OCI-LY1 (cell line): ENCODE measurements around the gene NR3C1.

Experiments used
- EZH2 ChIP-seq: fragments of 200-600 bp; sonication (generic), shearing (Covaris generic); IDR thresholded peaks from 2 replicates; pipeline ENCODE4 v1.8.0; 2017; ENCODE audit warnings: borderline replicate concordance, mixed run types, mild to moderate bottlenecking, antibody characterized with exemption, low read length, moderate library complexity, mixed read lengths
- TF ChIP-seq, protein P1 (sequence below): fragments of 200-600 bp; sonication (generic), shearing (Covaris generic); IDR thresholded peaks from 2 replicates; pipeline ENCODE4 v1.5.1; 2017; ENCODE audit warnings: mild to moderate bottlenecking, antibody characterized with exemption, low read length, moderate library complexity, mixed read lengths

- TF ChIP-seq, protein P1, sequence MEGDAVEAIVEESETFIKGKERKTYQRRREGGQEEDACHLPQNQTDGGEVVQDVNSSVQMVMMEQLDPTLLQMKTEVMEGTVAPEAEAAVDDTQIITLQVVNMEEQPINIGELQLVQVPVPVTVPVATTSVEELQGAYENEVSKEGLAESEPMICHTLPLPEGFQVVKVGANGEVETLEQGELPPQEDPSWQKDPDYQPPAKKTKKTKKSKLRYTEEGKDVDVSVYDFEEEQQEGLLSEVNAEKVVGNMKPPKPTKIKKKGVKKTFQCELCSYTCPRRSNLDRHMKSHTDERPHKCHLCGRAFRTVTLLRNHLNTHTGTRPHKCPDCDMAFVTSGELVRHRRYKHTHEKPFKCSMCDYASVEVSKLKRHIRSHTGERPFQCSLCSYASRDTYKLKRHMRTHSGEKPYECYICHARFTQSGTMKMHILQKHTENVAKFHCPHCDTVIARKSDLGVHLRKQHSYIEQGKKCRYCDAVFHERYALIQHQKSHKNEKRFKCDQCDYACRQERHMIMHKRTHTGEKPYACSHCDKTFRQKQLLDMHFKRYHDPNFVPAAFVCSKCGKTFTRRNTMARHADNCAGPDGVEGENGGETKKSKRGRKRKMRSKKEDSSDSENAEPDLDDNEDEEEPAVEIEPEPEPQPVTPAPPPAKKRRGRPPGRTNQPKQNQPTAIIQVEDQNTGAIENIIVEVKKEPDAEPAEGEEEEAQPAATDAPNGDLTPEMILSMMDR: no peak
- no peak for TF ChIP-seq EZH2
Observed at GRCh38 chr5:143312822-143313221, 90.7 kb downstream of the NR3C1 start.
